Amygdala (tissue), 56 donors: ENCODE measurements around the gene ZNF18.

ENCODE experiments used
- DNase-seq, 56 donors: peaks; one replicate each; lab custom pipeline; 2025; lab: John Stamatoyannopoulos, UW

ZNF18 gene, protein sequence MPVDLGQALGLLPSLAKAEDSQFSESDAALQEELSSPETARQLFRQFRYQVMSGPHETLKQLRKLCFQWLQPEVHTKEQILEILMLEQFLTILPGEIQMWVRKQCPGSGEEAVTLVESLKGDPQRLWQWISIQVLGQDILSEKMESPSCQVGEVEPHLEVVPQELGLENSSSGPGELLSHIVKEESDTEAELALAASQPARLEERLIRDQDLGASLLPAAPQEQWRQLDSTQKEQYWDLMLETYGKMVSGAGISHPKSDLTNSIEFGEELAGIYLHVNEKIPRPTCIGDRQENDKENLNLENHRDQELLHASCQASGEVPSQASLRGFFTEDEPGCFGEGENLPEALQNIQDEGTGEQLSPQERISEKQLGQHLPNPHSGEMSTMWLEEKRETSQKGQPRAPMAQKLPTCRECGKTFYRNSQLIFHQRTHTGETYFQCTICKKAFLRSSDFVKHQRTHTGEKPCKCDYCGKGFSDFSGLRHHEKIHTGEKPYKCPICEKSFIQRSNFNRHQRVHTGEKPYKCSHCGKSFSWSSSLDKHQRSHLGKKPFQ

GRCh38 chr17:11997147-11997971, at the start of gene ZNF18:
Gene ZNF18 (minus strand): TSS chr17:11997475. CDS start chr17:11992829, 4,646 bp downstream.
- peak; percentile 59 to 97 (median 90) for DNase-seq

DNA sequence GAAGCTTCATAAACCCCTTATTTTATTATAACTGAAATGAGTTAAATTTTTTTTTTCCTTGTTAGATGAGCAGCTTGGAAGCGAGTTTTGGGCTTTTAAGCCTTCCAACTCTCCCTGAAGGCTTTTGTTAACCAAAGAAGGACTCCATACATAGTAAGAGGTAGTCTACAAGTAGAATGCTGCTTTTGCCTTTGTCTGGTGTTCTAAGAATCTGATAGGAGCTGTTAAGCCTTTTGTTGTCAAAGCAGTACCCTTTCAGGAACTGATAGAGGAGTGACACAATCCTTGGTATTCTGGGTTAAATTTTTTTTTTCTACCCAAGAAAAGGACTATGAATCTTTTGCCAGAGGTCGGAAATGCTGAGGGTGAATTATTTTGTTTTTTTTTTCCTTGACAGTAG, 49.5 kb upstream of the ZNF18 start:
- DNase-seq = no peak

GRCh38 chr17:12043702-12044101, 46.4 kb upstream of the ZNF18 start:
- DNase-seq = no peak

- no peak for DNase-seq
Observed at GRCh38 chr17:12041312-12041711, 44.0 kb upstream of the ZNF18 start.

- no peak for DNase-seq
Observed at GRCh38 chr17:12040478-12040877, 43.2 kb upstream of the ZNF18 start.

GRCh38 chr17:12037970-12038369, 40.7 kb upstream of the ZNF18 start:
- DNase-seq = no peak

GRCh38 chr17:12035673-12036072, 38.4 kb upstream of the ZNF18 start:
- no peak for DNase-seq

DNA sequence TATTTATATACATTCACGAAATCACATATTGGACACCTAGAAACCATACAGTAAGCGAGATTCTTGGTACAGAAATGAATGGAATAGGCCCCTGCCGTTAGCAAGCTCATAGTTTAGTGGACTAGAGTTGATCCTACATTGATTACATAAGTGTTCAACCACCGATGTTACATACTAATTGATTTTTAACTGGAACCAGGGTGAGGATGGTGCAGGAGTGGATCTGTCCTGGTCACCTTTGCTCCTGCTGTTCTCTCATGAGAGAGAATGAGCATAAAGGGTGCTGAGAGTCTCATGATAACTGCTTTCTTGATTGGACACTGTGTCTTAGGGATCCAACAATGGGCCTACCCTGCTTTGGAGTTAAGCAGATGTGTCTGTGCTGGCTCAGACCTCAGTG, 37.3 kb upstream of the ZNF18 start:
- DNase-seq = no peak

DNA sequence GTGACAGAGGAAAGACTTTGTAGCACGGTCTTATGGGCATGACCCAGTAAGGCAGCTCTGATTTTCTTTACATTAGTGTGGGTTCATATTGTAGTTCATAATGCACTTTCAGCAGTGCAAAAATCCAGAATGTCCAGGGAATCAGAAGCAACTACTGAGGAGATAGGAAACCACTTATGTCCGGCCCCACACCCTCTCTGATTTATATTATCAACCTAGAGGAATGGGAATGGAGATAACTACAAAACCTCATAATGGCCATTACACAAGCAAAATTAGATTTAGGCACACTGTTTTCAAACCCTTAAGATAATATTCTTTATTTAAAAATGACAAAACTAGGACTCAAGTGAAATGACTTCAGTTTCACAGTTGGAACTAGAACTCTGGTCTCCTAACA, 31.3 kb upstream of the ZNF18 start:
- DNase-seq = no peak

- DNase-seq = no peak
Observed at GRCh38 chr17:12027658-12028057, 30.4 kb upstream of the ZNF18 start.

DNA sequence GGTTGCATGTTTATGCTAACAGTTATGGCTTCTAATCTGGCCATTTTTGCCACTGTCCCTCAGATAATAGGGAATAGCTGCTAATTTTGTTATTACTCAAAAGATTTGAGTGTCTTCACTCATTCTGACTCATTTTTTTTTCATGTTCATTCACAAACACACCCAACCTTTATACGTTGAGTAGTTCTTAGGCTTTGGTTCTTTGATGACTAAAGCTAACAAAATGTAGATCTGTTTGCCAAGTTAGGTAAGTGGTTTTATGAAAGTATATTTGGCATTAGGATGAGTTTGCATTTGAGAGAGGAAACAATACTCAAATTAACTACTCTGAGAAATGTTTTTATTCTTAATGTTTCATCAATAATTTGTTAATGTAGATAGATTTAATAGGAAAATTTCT, 27.1 kb upstream of the ZNF18 start:
- no peak for DNase-seq

GRCh38 chr17:12022310-12022709, 25.0 kb upstream of the ZNF18 start:
- no peak for DNase-seq

GRCh38 chr17:12021623-12022140, 24.4 kb upstream of the ZNF18 start:
- no peak for DNase-seq

GRCh38 chr17:12020642-12021622, 23.7 kb upstream of the ZNF18 start, which contains the start of gene MAP2K4:
Gene MAP2K4 (plus strand): TSS chr17:12020877. CDS start chr17:12020887, 10 bp downstream.
- DNase-seq = peak in 55 of 56 donors; percentile 34 to 94 (median 85)

DNA sequence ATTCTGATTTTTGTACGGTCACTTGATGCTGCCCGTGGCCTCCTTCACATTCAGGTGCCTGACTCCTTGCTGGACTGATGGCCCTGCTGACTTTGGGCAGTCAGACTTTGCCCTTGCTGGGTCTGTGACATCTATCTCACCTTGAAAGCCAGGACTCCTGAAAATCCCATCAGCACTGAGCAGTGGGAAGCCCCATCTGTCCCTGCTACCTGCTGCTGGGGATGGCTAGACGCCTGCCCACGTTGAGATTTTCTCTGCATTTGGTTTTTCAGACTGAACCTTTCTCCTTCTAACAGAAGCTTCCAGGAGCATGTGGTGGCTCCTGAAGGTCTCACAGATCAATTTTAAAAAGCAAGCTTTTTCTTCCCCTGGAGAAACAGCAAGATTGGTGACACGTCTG, 10.2 kb upstream of the ZNF18 start:
- DNase-seq = no peak

- DNase-seq = no peak
Observed at GRCh38 chr17:11999696-12000095, 2.4 kb upstream of the ZNF18 start.

- DNase-seq = peak in 1 of 56 donors; percentile 25
Observed at GRCh38 chr17:11997972-11998233, 628 bp upstream of the ZNF18 start.

DNA sequence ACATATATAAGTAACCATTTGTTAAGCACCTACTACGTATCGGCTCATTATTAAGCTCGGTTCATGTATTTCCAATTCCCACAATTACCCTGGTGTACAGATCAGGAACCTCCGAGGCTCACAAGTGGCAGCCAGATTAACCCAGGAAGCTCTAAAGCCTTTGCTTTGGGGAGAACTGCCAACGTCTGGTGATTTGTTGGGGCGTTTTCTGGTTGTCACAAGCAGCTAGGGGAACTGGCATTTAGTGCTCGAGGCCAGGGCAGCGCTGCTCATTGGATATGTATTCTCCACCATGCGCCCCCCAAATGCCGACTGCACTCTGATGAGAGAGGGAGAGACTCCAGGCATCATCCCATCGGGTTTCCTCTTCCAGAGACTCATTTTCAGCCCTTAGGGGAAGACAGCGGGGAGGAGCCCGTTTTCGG, 541 bp downstream of the ZNF18 start:
- DNase-seq = peak in 25 of 56 donors; percentile 6 to 74 (median 51)

- DNase-seq = no peak
Observed at GRCh38 chr17:11991461-11991860, 5.8 kb downstream of the ZNF18 start.

DNA sequence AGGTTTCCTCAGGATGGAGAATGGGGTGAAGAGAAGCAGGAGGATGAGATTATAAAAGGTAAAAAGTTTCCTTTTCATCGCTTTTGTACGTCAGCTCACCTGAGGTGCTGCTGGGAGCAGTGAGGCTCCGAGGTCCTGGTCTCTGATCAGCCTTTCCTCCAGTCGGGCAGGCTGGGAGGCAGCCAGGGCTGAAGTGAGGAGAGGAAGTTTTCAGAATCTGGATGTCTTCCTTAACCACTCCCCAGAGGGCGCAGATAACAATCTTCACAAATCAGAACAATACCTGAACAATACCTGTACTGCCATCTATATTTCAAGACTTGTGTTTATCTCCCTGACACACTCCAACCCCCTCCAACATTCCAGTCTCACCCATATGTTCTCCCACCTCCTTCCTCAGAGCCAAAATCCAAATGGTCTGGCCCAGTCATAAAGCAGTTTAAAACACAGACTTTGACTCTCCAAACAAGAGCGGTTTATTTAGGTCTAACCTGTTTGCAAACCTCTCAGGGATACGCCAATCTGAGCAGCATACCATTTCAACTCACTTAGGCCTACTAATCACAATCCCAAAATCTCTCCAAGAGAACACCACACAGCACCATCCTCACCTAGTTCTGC, 6.8 kb downstream of the ZNF18 start:
- DNase-seq = no peak
